Activated CD4-positive, alpha-beta T cell treated with anti-CD3 and anti-CD28 coated beads, Interleukin-2, Interleukin-6, amounts not matched to agents 100 ng/mL and 50 ng/mL, durations not matched to agents 16 hours and 8 hours (primary cell): ENCODE data around the gene CCDC74A.
"Not testable (repeated sequence)": the region's sequence is repeated elsewhere in the genome, so short reads cannot be mapped to it uniquely, and the experiment has no call there.

ENCODE experiments used
- DNase-seq: peaks from one replicate; pipeline ENCODE4 v3.0.0-alpha.2; 2020

CCDC74A gene

DNA sequence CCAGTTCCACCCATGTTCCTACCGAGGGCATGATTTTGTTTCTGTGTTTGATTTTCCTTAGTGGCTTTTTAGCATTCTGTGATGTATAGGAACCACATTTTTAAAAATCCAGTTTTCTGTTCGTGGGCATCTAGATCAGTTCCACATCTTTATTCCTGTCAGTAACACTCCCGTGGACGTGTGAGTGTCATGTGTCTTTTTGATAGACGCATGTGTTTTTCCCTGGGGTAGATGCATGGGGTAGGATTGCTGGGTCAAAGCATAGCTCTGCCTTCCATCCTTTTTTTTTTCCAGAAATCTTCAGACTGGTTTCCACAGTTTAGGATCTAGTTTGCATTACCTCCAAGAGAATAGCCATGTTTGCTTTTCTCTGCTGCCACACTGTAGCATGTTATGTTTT lies 38.7 kb downstream of the CCDC74A start:
- no peak for DNase-seq

DNA sequence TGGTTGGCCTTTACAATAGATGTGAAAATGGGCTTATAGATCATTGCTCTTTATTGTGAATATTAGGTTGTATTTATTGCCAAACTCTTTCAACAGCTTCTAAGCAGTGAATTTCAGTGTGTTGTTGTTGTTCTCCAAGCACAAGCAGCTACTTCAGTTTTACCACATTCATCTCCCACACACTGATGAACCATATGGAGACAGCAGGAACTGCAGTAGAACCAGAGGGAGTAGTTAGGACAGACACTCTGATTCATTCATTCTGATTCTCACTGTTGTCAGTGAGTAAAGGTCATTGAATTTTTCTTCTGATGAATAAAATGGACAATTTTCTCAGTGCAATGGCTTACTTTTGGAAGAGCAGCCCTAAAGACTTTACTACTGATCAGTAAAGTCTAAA lies 40.2 kb downstream of the CCDC74A start:
- DNase-seq, result no peak

DNA sequence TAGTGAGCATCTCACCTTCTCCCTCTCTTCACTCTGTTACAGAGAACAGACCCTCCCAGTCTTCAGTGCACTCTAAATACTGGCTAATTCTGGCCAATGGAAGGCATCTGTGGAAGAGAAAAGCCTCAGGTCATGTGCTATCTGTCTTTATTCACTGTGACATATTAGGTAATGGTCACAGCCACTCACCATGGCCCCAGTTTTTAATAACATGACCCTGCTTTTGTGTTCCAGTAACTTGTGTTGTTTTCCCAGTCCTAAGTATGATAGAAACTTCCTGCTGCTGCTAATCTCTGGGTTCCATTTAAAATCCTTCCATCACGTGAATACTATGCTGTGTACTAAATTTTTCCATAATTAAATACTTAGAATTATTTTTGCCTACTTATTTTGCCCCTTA lies 40.7 kb downstream of the CCDC74A start:
- not testable (repeated sequence) for DNase-seq

DNA sequence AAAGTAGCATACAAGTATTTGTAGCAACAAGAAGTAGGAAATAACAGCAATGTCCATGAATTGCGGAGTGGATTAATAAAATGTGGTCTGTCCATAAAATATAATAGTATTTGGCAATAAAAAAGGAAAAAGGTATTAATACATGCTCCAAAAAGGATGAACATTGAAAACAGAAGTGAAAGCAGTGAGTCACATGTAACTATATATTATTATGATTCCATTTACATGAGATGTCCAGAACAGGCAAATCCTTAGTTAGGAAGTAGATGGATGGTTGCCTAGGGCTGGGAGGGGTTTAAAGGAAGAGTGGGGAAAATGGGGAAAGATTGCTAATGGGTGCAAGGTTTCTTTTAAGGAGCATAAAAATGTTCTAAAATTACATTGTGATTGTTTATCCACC lies 44.5 kb downstream of the CCDC74A start:
- DNase-seq, result no peak

DNA sequence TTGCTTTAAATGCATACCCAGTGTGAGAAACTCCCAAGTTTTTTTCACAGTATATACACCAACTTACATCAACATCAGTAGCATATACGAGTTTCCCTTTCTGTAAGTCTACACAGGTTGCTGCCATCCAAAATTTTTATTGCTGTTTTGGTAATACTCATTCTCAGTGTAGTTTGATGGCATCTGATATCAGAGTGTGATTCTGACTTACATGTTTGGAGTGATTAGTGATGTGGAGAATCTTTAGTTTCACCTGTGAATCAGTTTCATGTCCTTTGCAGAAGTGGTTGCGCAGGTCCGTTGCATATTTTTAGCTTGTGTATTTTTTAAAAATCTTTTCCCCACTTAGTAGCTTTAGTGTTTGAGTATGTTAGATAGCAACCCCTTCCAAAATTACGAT lies 50.1 kb downstream of the CCDC74A start:
- no peak for DNase-seq

DNA sequence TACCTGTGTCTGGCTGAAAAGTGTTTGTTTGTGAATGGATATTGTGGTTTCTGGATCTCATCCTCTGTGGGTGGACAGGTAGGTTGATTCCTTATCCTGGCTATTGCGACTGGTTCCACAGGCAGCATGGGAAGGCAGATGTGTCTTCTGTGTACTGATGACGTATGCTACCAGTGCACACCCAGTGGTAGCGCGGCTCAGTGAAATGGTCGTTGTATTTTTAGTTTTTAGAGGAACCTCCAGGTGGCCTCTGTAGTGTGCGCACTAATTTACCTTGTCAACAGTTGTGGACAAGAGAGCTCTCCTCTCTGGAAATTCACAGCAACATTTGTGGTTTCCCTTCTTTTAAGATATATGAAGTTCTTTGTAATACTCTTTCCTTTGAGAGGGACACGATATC lies 52.5 kb downstream of the CCDC74A start:
- no peak for DNase-seq
